ENCODE measurements around the gene FGF19.

The FGF19 gene

GRCh38 chr11:69655479-69656428 is 48.1 kb downstream of the FGF19 start:
- Histone ChIP-seq H3K4me3 (IDR thresholded peaks at IDR 0.05; ENCODE audit: insufficient read depth, low read depth, low read length) (no peak overlapping the region), H3K79me2 (ENCODE audit: insufficient read depth, low read depth) (no peaks in the 10 kb centered on the region), H3K4me1 (ENCODE audit: low read depth, poor library complexity, severe bottlenecking) (no peaks in the 10 kb centered on the region), H2AFZ (ENCODE audit: low read depth) (no peak overlapping the region), H4K20me1 (ENCODE audit: insufficient read depth) (no peaks in the 10 kb centered on the region), H3K27me3 (ENCODE audit: insufficient read depth, low read depth) (peaks cover 22% of the 10 kb centered on the region; the same call in 1 of the 2 replicates), H3K4me2 (no peak overlapping the region), H3K9ac (no peak overlapping the region), H3K36me3 (ENCODE audit: insufficient read depth) (no peaks in the 10 kb centered on the region), H3K27ac (no peak overlapping the region)
- TF ChIP-seq CTCF (conservative IDR thresholded peaks at IDR 0.05; ENCODE audit: low read depth, low read length) = no peak

- H3K9ac ChIP-seq = no peak overlapping the region
- no peak overlapping the region for H3K4me3 ChIP-seq (IDR thresholded peaks at IDR 0.05; ENCODE audit: insufficient read depth, low read depth, low read length)
- H3K4me1 ChIP-seq (ENCODE audit: low read depth, poor library complexity, severe bottlenecking) = no peaks in the 10 kb centered on the region
- H4K20me1 ChIP-seq (ENCODE audit: insufficient read depth) = no peaks in the 10 kb centered on the region
- TF ChIP-seq CTCF (conservative IDR thresholded peaks at IDR 0.05; ENCODE audit: low read depth, low read length) = no peak
- H3K27me3 ChIP-seq (ENCODE audit: insufficient read depth, low read depth) = peaks cover 23% of the 10 kb centered on the region; the same call in 1 of the 2 replicates
- H3K27ac ChIP-seq = no peak overlapping the region
- H3K79me2 ChIP-seq (ENCODE audit: insufficient read depth, low read depth) = no peaks in the 10 kb centered on the region
- H3K36me3 ChIP-seq (ENCODE audit: insufficient read depth) = no peaks in the 10 kb centered on the region
- no peak overlapping the region for H3K4me2 ChIP-seq
- no peak overlapping the region for H2AFZ ChIP-seq (ENCODE audit: low read depth)
Measured at GRCh38 chr11:69654660-69655478, 49.0 kb downstream of the FGF19 start.

- Histone ChIP-seq H3K27me3 (ENCODE audit: insufficient read depth, low read depth) (peaks cover 31% of the 10 kb centered on the region), H2AFZ (ENCODE audit: low read depth) (no peak overlapping the region), H3K4me2 (no peak overlapping the region), H3K4me3 (IDR thresholded peaks at IDR 0.05; ENCODE audit: insufficient read depth, low read depth, low read length) (no peak overlapping the region), H3K79me2 (ENCODE audit: insufficient read depth, low read depth) (no peaks in the 10 kb centered on the region), H3K36me3 (ENCODE audit: insufficient read depth) (no peaks in the 10 kb centered on the region), H3K27ac (no peak overlapping the region), H3K4me1 (ENCODE audit: low read depth, poor library complexity, severe bottlenecking) (no peaks in the 10 kb centered on the region), H4K20me1 (ENCODE audit: insufficient read depth) (no peaks in the 10 kb centered on the region), H3K9ac (no peak overlapping the region)
- no peak for TF ChIP-seq CTCF (conservative IDR thresholded peaks at IDR 0.05; ENCODE audit: low read depth, low read length)
Measured at GRCh38 chr11:69654001-69654659, 49.7 kb downstream of the FGF19 start.

GRCh38 chr11:69653406-69653960 is 50.3 kb downstream of the FGF19 start:
- Histone ChIP-seq H3K27ac (no peak overlapping the region), H2AFZ (ENCODE audit: low read depth) (no peak overlapping the region), H3K27me3 (ENCODE audit: insufficient read depth, low read depth) (peaks cover 36% of the 10 kb centered on the region), H3K79me2 (ENCODE audit: insufficient read depth, low read depth) (no peaks in the 10 kb centered on the region), H3K9ac (no peak overlapping the region), H3K36me3 (ENCODE audit: insufficient read depth) (no peaks in the 10 kb centered on the region), H4K20me1 (ENCODE audit: insufficient read depth) (no peaks in the 10 kb centered on the region), H3K4me2 (no peak overlapping the region), H3K4me1 (ENCODE audit: low read depth, poor library complexity, severe bottlenecking) (no peaks in the 10 kb centered on the region), H3K4me3 (IDR thresholded peaks at IDR 0.05; ENCODE audit: insufficient read depth, low read depth, low read length) (no peak overlapping the region)
- TF ChIP-seq CTCF (conservative IDR thresholded peaks at IDR 0.05; ENCODE audit: low read depth, low read length) = no peak

Data from KMS-11 (cell line).